Hematopoietic multipotent progenitor cell treated with erythropoietin and hydrocortisone succinate and interleukin-3 and kit ligand, for 8 days (in vitro differentiated cells): ENCODE measurements around the gene COL4A2.

Source experiments
- DNase-seq: peaks from one replicate; pipeline ENCODE4 v3.0.0-alpha.2; 2015

COL4A2 gene

GRCh38 chr13:110359840-110360301 is 52.8 kb downstream of the COL4A2 start:
- DNase-seq, result no peak

- no peak for DNase-seq
Observed at GRCh38 chr13:110360598-110360997, 53.5 kb downstream of the COL4A2 start.

- DNase-seq, result no peak
Observed at GRCh38 chr13:110361365-110361911, 54.4 kb downstream of the COL4A2 start.

- DNase-seq, result no peak
Observed at GRCh38 chr13:110363010-110363409, 55.9 kb downstream of the COL4A2 start.

- no peak for DNase-seq
Observed at GRCh38 chr13:110364081-110364480, 57.0 kb downstream of the COL4A2 start.

GRCh38 chr13:110365876-110366275 is 58.8 kb downstream of the COL4A2 start:
- no peak for DNase-seq

- DNase-seq, result no peak
Observed at GRCh38 chr13:110366733-110367132, 59.6 kb downstream of the COL4A2 start.

- no peak for DNase-seq
Observed at GRCh38 chr13:110367620-110368019, 60.5 kb downstream of the COL4A2 start.

GRCh38 chr13:110368408-110368807 is 61.3 kb downstream of the COL4A2 start:
- DNase-seq, result no peak

GRCh38 chr13:110369400-110369799 is 62.3 kb downstream of the COL4A2 start:
- no peak for DNase-seq

GRCh38 chr13:110371550-110372465 is 64.7 kb downstream of the COL4A2 start:
- no peak for DNase-seq

GRCh38 chr13:110372676-110373075 is 65.6 kb downstream of the COL4A2 start:
- DNase-seq, result no peak

GRCh38 chr13:110373617-110374016 is 66.5 kb downstream of the COL4A2 start:
- DNase-seq, result no peak

- DNase-seq, result no peak
Observed at GRCh38 chr13:110374431-110375370, 67.6 kb downstream of the COL4A2 start.

GRCh38 chr13:110376120-110376519 is 69.0 kb downstream of the COL4A2 start:
- DNase-seq, result no peak

- DNase-seq, result no peak
Observed at GRCh38 chr13:110377178-110377825, 70.2 kb downstream of the COL4A2 start.

GRCh38 chr13:110377826-110378201 is 70.7 kb downstream of the COL4A2 start:
- no peak for DNase-seq

GRCh38 chr13:110379358-110379757 is 72.3 kb downstream of the COL4A2 start:
- DNase-seq, result no peak

- no peak for DNase-seq
Observed at GRCh38 chr13:110379905-110380341, 72.8 kb downstream of the COL4A2 start.

GRCh38 chr13:110380359-110381028 is 73.4 kb downstream of the COL4A2 start:
- no peak for DNase-seq

- DNase-seq, result no peak
Observed at GRCh38 chr13:110381029-110381360, 73.9 kb downstream of the COL4A2 start.

GRCh38 chr13:110382229-110382628 is 75.1 kb downstream of the COL4A2 start:
- DNase-seq, result no peak
